Common myeloid progenitor, CD34-positive (primary cell): ENCODE measurements around the gene GRID2.

Experiments used
- CTCF ChIA-PET: fragments of 350-600 bp; sonication (Branson Sonifier 250); formaldehyde crosslinking; loops from one replicate; lab custom pipeline; 2021; ENCODE audit warnings: antibody characterized with exemption; lab: Charles Lee
- POLR2A ChIA-PET: fragments of 350-600 bp; sonication (Branson Sonifier 250); formaldehyde crosslinking; loops from one replicate; lab custom pipeline; 2021; ENCODE audit warnings: antibody characterized with exemption; lab: Charles Lee
- DNase-seq, 3 donors: peaks; one replicate each; pipeline versions ENCODE4 v3.0.0 to v3.0.0-alpha.2; 2013
- H3K27ac ChIP-seq, 2 experiments: 1 replicate in 1 of 2; 2 replicates in 1 of 2; pipeline ENCODE4 v1.7.0; 2013; ENCODE audit warnings: inconsistent platforms in 2 of 2, low read length in 2 of 2, mild to moderate bottlenecking in 2 of 2, low read depth in 1 of 2, moderate library complexity in 1 of 2; ENCODE audit not compliant: severe bottlenecking in 2 of 2, insufficient read depth in 1 of 2, poor library complexity in 1 of 2
- H3K27me3 ChIP-seq, 5 experiments: replicated peaks in 2 of 5; 1 replicate in 3 of 5; 2 replicates in 2 of 5; pipeline versions ENCODE4 v1.6.1 to v1.7.0; 2013; ENCODE audit warnings: low read length in 4 of 5, mild to moderate bottlenecking in 2 of 5, moderate library complexity in 2 of 5, inconsistent platforms in 1 of 5; ENCODE audit not compliant: insufficient read depth in 5 of 5, control insufficient read depth in 4 of 5
- H3K36me3 ChIP-seq, 4 experiments: 1 replicate in 2 of 4; 2 replicates in 2 of 4; pipeline versions ENCODE4 v1.6.1 to v1.7.0; 2013; ENCODE audit warnings: low read length in 3 of 4, control low read depth in 1 of 4, mild to moderate bottlenecking in 1 of 4; ENCODE audit not compliant: control insufficient read depth in 4 of 4, insufficient read depth in 4 of 4
- H3K4me1 ChIP-seq, 4 experiments: 1 replicate in 3 of 4; 2 replicates in 1 of 4; pipeline versions ENCODE4 v1.6.1 to v1.7.1; 2013; ENCODE audit warnings: low read length in 3 of 4, mild to moderate bottlenecking in 3 of 4, control low read depth in 1 of 4, inconsistent platforms in 1 of 4, moderate library complexity in 1 of 4; ENCODE audit not compliant: control insufficient read depth in 4 of 4, insufficient read depth in 4 of 4; ENCODE audit errors: control extremely low read depth in 1 of 4
- H3K4me3 ChIP-seq, 7 experiments: 1 replicate in 4 of 7; 2 replicates in 3 of 7; pipeline versions ENCODE4 v1.5.1 to v1.7.0; 2013; ENCODE audit warnings: mild to moderate bottlenecking in 7 of 7, low read length in 6 of 7, moderate library complexity in 6 of 7, inconsistent platforms in 2 of 7, low read depth in 2 of 7, control low read depth in 1 of 7; ENCODE audit not compliant: insufficient read depth in 4 of 7, control insufficient read depth in 1 of 7; ENCODE audit errors: extremely low read depth in 1 of 7
- H3K9me3 ChIP-seq, 5 experiments: 1 replicate in 4 of 5; 2 replicates in 1 of 5; pipeline versions ENCODE4 v1.6.1 to v1.7.1; 2013; ENCODE audit warnings: low read length in 4 of 5, mild to moderate bottlenecking in 2 of 5, inconsistent platforms in 1 of 5, low read depth in 1 of 5, moderate library complexity in 1 of 5; ENCODE audit not compliant: control insufficient read depth in 4 of 5, insufficient read depth in 2 of 5; ENCODE audit errors: control extremely low read depth in 1 of 5
- WGBS: methylation state at CpG from one replicate; pipeline ENCODE4 v1.1.5; 2013; ENCODE audit not compliant: insufficient coverage; 5-methylcytosine and 5-hydroxymethylcytosine counted together

Gene GRID2

DNA sequence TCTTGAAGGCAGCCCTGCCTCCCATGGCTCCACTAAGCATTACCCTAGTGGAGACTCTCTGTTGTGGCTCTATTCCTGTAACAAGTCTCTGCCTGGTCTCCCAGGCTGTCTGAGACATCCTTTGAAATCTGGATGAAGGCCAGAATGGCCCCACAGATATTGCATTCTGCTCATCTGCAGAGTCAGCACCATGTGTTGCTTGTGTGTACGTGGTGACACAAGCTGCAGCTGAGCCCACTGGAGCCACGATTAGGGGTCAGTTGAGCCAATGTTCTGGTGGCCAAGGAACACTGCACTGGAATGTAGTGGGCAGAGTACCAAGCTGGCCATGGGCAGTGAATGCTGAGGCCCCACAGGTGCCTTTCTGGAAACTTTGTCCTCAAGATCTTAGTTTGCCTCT is 29.2 kb downstream of the GRID2 start:
- peaks cover 0 to 3% (median 0%) of the 10 kb centered on the region in 5 experiments for H3K27me3 ChIP-seq
- no peak for DNase-seq
- POLR2A ChIA-PET = no interaction called here
- no peak overlapping the region for H3K27ac ChIP-seq
- H3K9me3 ChIP-seq = no peaks in the 10 kb centered on the region
- 86% methylated on average over 2 of the region's 2 CpGs for WGBS
- no peaks in the 10 kb centered on the region for H3K36me3 ChIP-seq
- no peak overlapping the region for H3K4me3 ChIP-seq
- H3K4me1 ChIP-seq = no peaks in the 10 kb centered on the region
- CTCF ChIA-PET = no interaction called here

DNA sequence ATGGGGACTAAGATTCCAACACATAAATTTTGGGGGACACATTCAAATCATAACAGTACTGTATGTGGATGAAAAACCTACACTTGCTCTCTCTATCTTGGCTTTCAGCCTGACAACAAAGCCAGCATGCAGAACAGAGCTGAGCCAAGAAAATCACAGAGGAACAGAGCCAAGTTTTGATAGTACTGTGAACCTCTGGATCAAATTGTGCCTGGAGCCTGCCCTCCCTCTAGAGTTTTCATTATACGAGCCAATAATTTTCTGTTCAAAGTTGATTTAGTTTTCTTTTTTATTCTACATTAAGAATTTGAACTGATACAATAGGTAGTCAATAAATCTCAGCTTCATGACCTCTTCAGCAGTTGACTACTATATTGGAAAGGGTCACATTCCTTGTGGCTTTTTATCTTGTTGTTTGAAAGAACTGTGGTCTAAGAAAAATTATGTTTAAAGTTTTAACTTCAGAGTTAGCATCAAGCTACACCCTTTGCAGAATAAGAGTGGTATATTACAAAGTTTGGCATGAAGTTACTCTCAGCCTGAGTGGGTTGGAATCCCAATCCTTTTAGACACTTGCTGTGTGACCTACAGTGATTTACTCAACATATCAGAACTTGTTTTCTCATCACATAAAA is 31.1 kb downstream of the GRID2 start:
- CTCF ChIA-PET = no interaction called here

DNA sequence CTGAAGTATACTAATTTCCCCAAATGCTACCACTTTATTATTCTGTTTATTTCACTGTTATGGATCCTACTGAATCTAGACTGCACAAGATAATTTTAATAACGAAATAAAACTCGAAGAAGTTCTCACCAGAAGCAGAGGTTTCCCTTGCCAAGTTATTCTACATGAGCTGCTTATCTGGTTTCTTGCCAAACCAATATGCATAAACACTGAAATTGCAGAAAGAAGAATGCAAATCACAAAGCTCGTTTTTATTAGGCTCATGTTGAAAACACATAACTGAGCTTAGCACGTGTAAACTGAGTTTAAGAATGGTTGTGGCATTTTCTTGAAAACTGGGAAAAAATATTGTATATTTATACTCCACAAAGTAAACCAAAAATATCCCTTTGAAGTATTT is 35.9 kb downstream of the GRID2 start:
- Histone ChIP-seq H3K27ac (no peak overlapping the region), H3K27me3 (no peaks in the 10 kb centered on the region), H3K4me1 (no peaks in the 10 kb centered on the region), H3K9me3 (no peaks in the 10 kb centered on the region), H3K36me3 (no peaks in the 10 kb centered on the region), H3K4me3 (no peak overlapping the region)
- DNase-seq = no peak
- ChIA-PET CTCF (no interaction called here), POLR2A (no interaction called here)
- WGBS = 100% methylated on average over 2 of the region's 4 CpGs

More for the DNA sequence above, 31.1 kb downstream of the GRID2 start:
- Histone ChIP-seq H3K4me1 (no peaks in the 10 kb centered on the region), H3K27me3 (peaks cover 0 to 3% (median 0%) of the 10 kb centered on the region in 5 experiments), H3K9me3 (no peaks in the 10 kb centered on the region), H3K36me3 (no peaks in the 10 kb centered on the region), H3K27ac (no peak overlapping the region), H3K4me3 (no peak overlapping the region)
- no CpG with 5 or more reads among the region's 1 CpG for WGBS
- no peak for DNase-seq
- POLR2A ChIA-PET = no interaction called here

DNA sequence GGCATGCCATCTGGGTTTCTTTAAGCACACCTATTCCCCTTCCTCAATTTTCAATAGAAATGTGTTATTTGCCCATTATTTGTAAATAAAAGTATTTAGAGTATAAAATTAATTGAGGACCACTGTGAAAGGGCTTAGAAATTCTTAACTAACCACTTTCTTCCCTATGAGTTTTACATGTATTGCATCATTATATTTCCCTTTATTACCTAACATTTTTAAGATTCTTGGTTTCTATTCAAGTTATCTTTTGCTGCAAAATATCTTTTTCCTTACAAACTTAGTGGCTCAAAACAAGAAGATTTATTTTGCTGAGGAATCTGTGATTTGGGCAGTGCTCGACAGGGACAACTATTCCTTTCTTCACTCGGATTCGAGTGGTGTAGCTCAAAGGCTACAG is 40.5 kb downstream of the GRID2 start:
- WGBS = 100% methylated on average over 3 of the region's 3 CpGs
- no peak overlapping the region for H3K27ac ChIP-seq
- CTCF ChIA-PET = no interaction called here
- no peaks in the 10 kb centered on the region for H3K36me3 ChIP-seq
- H3K4me1 ChIP-seq = no peaks in the 10 kb centered on the region
- peaks cover 0 to 1% (median 0%) of the 10 kb centered on the region in 5 experiments for H3K9me3 ChIP-seq
- DNase-seq = no peak
- POLR2A ChIA-PET = no interaction called here
- H3K4me3 ChIP-seq = no peak overlapping the region
- no peaks in the 10 kb centered on the region for H3K27me3 ChIP-seq

DNA sequence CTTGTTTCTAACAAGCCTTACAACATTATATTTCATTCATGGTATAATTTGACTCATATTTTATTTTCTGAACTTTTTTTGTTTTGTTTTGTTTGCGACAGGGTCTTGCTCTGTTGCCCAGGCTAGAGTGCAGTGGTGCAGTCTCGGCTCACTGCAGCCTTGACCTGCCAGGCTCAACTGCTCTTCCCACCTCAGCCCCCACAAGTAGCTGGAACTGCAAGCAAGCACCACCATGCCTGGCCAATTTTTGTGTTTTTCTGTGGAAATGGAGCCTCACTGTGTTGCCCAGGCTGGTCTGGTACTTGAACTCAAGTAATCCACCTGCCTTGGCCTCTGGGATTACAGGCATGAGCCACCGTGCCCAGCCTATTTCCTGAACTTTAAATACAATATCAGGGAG is 42.5 kb downstream of the GRID2 start:
- CTCF ChIA-PET = no interaction called here
- whole genome bisulfite sequencing = 100% methylated on average over 3 of the region's 3 CpGs
- no peak for DNase-seq

DNA sequence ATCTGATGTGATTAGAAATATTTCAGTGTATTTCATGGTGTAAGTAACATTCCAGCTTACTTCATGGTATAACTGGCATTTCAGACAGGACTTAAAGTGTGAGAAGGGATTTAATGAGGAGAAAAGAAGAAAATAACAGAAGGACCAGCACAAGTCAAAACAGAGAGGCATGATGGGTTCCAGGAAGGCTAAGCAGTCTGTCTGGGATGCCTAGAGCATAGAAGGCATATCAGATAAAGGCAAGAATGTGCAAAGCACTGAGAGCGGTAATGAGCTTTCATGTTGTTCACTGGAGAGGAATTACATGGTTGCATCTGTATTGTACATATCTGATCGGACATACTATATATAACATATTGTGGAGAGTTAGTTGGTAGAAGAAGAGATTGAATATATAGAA is 54.2 kb downstream of the GRID2 start:
- ChIA-PET POLR2A (no interaction called here), CTCF (no interaction called here)
- Histone ChIP-seq H3K4me3 (no peak overlapping the region), H3K27ac (no peak overlapping the region), H3K27me3 (peaks cover 0 to 2% (median 0%) of the 10 kb centered on the region in 5 experiments), H3K4me1 (no peaks in the 10 kb centered on the region), H3K36me3 (no peaks in the 10 kb centered on the region), H3K9me3 (no peaks in the 10 kb centered on the region)
- no CpG with 5 or more reads among the region's 2 CpGs for WGBS
- DNase-seq = no peak

More for the DNA sequence above, 42.5 kb downstream of the GRID2 start:
- Histone ChIP-seq H3K4me1 (no peaks in the 10 kb centered on the region), H3K27ac (no peak overlapping the region), H3K4me3 (no peak overlapping the region), H3K9me3 (peaks cover 0 to 1% (median 0%) of the 10 kb centered on the region in 5 experiments), H3K36me3 (no peaks in the 10 kb centered on the region), H3K27me3 (no peaks in the 10 kb centered on the region)
- POLR2A ChIA-PET = no interaction called here

DNA sequence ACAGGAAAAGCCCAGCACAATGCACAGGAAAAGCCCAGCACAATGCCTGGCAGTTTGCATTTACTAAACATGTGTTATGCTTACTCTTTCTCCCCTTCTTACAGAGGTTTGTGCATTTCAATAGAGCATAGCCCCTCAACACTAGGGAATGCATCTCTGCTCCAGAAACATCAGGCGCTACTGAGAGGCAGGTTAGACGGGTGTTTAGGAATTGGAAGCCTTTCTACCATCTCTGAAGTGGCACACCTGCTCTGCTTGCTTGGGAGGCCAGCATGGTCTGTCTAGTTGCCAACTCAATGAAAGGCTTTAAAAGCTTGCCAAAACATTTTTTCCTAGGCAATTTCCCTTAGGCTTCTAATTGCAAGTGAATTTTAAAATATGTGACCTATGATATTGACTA is 55.7 kb downstream of the GRID2 start:
- Histone ChIP-seq H3K4me3 (no peak overlapping the region), H3K9me3 (no peaks in the 10 kb centered on the region), H3K27me3 (peaks cover 0 to 2% (median 0%) of the 10 kb centered on the region in 5 experiments), H3K36me3 (no peaks in the 10 kb centered on the region), H3K27ac (no peak overlapping the region), H3K4me1 (no peaks in the 10 kb centered on the region)
- no peak for DNase-seq
- 93% methylated on average over 2 of the region's 2 CpGs for WGBS
- ChIA-PET CTCF (no interaction called here), POLR2A (no interaction called here)
